ENCODE data around the gene RNU1-2. TPM values are rescaled to one million over a fixed set of nuclear protein-coding genes. Genes with fewer than 3 reads are reported as not detected.
"Not testable (repeated sequence)": the region's sequence is repeated elsewhere in the genome, so short reads cannot be mapped to it uniquely, and the experiment has no call there.

RNU1-2 gene
- total RNA-seq, 1 experiment from 2014 or later, result 2,051 TPM

DNA sequence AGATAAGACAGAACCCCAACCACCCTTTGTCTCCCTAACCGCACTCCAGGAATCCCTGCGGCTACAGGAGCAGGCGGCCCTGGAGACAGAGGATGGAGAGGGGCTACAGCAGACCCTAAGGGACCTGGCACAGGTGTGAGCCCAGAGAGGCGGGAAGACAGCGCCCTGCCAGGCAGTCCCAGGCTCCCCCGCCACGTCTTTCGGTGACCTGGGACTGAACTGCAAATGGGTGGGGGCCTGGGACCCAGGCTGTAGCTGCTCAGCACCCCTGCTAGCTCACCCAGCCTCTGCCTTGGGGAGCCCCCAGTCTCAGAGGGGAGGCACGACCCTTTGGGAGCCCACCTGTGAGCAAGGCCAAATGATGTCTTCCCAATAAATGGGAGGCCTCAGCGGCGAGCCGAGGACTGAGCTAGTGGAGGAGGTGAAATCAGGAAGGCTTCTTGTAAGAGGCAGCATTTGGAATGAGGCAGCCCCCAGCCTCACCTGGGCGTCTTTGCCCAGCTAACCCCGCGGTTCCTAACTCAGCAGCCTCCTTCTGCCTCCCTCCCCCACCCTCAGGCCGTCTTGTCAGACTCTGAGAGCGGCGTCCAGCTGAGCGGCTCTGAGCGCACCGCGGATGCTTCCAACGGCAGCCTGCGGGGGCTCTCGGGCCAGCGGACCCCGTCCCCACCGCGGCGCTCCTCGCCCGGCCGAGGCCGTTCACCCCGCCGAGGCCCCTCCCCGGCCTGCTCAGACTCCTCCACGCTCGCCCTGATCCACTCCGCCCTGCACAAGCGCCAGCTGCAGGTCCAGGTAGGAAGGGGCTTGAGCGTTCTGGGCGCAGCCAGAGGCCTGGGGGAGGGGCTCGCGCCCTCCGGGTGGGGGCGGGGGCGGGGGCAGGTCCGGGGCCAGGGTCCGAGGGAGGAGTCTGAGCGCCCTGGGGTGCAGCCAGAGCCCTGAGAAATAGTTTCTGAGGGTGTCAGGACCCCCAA is 42.9 kb downstream of the RNU1-2 start:
- H3K4me3 Mint-ChIP-seq, result peak overlapping the region; percentile 25 to 43; a peak in 2 of 5 replicates
- DNase-seq, result peak; percentile 73
- TF ChIP-seq, protein P1, sequence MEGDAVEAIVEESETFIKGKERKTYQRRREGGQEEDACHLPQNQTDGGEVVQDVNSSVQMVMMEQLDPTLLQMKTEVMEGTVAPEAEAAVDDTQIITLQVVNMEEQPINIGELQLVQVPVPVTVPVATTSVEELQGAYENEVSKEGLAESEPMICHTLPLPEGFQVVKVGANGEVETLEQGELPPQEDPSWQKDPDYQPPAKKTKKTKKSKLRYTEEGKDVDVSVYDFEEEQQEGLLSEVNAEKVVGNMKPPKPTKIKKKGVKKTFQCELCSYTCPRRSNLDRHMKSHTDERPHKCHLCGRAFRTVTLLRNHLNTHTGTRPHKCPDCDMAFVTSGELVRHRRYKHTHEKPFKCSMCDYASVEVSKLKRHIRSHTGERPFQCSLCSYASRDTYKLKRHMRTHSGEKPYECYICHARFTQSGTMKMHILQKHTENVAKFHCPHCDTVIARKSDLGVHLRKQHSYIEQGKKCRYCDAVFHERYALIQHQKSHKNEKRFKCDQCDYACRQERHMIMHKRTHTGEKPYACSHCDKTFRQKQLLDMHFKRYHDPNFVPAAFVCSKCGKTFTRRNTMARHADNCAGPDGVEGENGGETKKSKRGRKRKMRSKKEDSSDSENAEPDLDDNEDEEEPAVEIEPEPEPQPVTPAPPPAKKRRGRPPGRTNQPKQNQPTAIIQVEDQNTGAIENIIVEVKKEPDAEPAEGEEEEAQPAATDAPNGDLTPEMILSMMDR (conservative IDR thresholded peaks at IDR 0.05), result no peak

DNA sequence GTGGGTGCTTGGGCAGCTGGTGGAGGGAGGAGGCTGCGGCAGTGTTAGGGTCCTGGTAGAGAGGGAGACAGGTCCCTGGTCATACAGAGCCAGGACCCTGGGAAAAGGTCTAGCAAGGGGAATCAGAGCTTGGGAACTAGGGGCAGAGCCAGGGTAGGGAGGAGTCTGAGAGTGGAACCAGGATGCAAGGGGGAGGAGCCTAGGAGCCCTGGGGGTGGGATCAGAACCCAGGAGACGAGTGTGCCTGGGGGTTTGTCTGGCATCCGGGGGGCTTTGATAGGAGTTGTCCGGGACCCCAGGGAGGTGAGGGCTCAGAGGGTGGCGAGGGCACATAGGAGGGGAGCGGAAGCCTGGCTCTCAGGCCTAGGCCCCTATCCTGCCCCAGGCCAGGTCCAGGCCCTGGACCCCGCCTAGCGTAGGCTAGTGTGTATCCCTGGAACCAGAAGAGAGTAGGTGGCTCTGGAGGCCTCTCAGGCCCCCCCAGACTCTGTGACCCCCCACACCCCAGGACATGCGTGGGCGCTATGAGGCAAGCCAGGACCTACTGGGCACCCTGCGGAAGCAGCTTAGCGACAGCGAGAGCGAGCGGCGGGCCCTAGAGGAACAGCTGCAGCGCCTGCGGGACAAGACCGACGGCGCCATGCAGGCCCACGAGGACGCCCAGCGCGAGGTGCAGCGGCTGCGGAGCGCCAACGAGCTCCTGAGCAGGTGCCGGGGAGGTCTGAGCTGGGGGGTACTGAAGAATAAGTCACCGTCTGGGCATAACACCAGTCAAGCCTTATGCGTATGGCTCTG is 43.8 kb downstream of the RNU1-2 start:
- H2BK15ac ChIP-seq (ENCODE audit: low read depth, low read length); H3K56ac ChIP-seq (ENCODE audit: insufficient read length, low read depth, low read length); H3K4me2 ChIP-seq (ENCODE audit: insufficient read depth, insufficient read length, low read length); H3K4ac ChIP-seq (ENCODE audit: low read depth, low read length); H2BK5ac ChIP-seq (ENCODE audit: insufficient read length, low read length); H3K23ac ChIP-seq (ENCODE audit: insufficient read length, low read depth, low read length); H3K27me3 Mint-ChIP-seq (ENCODE audit: low read depth); H3K27me3 ChIP-seq (ENCODE audit: insufficient read depth, low read length); H2BK12ac ChIP-seq (ENCODE audit: insufficient read length, low read depth, low read length); H3K14ac ChIP-seq (ENCODE audit: insufficient read depth, low read length); H2AK5ac ChIP-seq (ENCODE audit: insufficient read length, low read length); H3K23me2 ChIP-seq (ENCODE audit: insufficient read length, low read depth, low read length, poor library complexity, severe bottlenecking); H2AFZ ChIP-seq (ENCODE audit: low read length); H2BK20ac ChIP-seq (ENCODE audit: low read depth, low read length, poor library complexity, severe bottlenecking); H3K9ac ChIP-seq (ENCODE audit: extremely low read depth, insufficient read length, low read length); H2BK120ac ChIP-seq (ENCODE audit: low read depth, low read length, poor library complexity, severe bottlenecking); H4K8ac ChIP-seq (replicated peaks; ENCODE audit: insufficient read length, low read depth, low read length); H4K91ac ChIP-seq (ENCODE audit: insufficient read length, low read depth, low read length); H3K18ac ChIP-seq (ENCODE audit: insufficient read length, low read depth, low read length); H3K9me3 ChIP-seq (ENCODE audit: control insufficient read depth, low read depth, low read length); H3T11ph ChIP-seq (ENCODE audit: low read length); H3K79me2 ChIP-seq (ENCODE audit: insufficient read depth, low read length); H3K27ac ChIP-seq (ENCODE audit: insufficient read length, low read depth, low read length); H3K79me1 ChIP-seq (ENCODE audit: insufficient read depth, low read depth, low read length, poor library complexity, severe bottlenecking); H3K4me1 ChIP-seq (ENCODE audit: insufficient read depth, low read length); DNase-seq; H4K5ac ChIP-seq (ENCODE audit: insufficient read length, low read depth, low read length); H4K20me1 ChIP-seq (ENCODE audit: control insufficient read depth, insufficient read depth, insufficient read length); H3K9me3 Mint-ChIP-seq: not testable (repeated sequence)
- peak overlapping the region; percentile 39 to 96 (median 74); a peak in 4 of 7 replicates for H3K27ac Mint-ChIP-seq
- peaks cover 8 to 13% of the 10 kb centered on the region in 2 experiments for H3K4me1 Mint-ChIP-seq
- peak overlapping the region; percentile 46 to 73; a peak in 2 of 5 replicates for H3K4me3 Mint-ChIP-seq
- no CpG with 5 or more reads among the region's 32 CpGs for WGBS (ENCODE audit: extremely low coverage, insufficient read length, low lambda C conversion rate)
- H3K36me3 Mint-ChIP-seq (ENCODE audit: insufficient read depth in 1 of 3, low read depth in 3 of 3), result peaks cover 28 to 52% (median 42%) of the 10 kb centered on the region in 3 experiments

More for the DNA sequence above, 42.9 kb downstream of the RNU1-2 start:
- no peaks in the 10 kb centered on the region for H3K4me1 ChIP-seq (ENCODE audit: insufficient read depth, low read length)
- WGBS (ENCODE audit: extremely low coverage, insufficient read length, low lambda C conversion rate), result no CpG with 5 or more reads among the region's 51 CpGs
- H4K5ac ChIP-seq (ENCODE audit: insufficient read length, low read depth, low read length), result no peak overlapping the region
- no peaks in the 10 kb centered on the region for H3K9me3 Mint-ChIP-seq
- H4K8ac ChIP-seq (replicated peaks; ENCODE audit: insufficient read length, low read depth, low read length), result no peak overlapping the region
- no peaks in the 10 kb centered on the region for H3K23me2 ChIP-seq (ENCODE audit: insufficient read length, low read depth, low read length, poor library complexity, severe bottlenecking)
- H2BK120ac ChIP-seq (ENCODE audit: low read depth, low read length, poor library complexity, severe bottlenecking), result no peak overlapping the region
- no peak overlapping the region for H3K56ac ChIP-seq (ENCODE audit: insufficient read length, low read depth, low read length)
- H3K27me3 Mint-ChIP-seq (ENCODE audit: low read depth), result no peaks in the 10 kb centered on the region; the same call in 1 of the 2 replicates
- H2BK12ac ChIP-seq (ENCODE audit: insufficient read length, low read depth, low read length), result no peak overlapping the region
- H3K4ac ChIP-seq (ENCODE audit: low read depth, low read length), result no peak overlapping the region
- no peak overlapping the region for H3K9ac ChIP-seq (ENCODE audit: extremely low read depth, insufficient read length, low read length)
- H3K36me3 Mint-ChIP-seq (ENCODE audit: insufficient read depth in 1 of 3, low read depth in 3 of 3), result peaks cover 25 to 53% (median 38%) of the 10 kb centered on the region in 3 experiments
- no peak overlapping the region for H3K27ac ChIP-seq (ENCODE audit: insufficient read length, low read depth, low read length)
- no peaks in the 10 kb centered on the region for H3K79me2 ChIP-seq (ENCODE audit: insufficient read depth, low read length)
- H3K27me3 ChIP-seq (ENCODE audit: insufficient read depth, low read length), result peaks cover 3% of the 10 kb centered on the region; the same call in 1 of the 2 replicates
- no peak overlapping the region for H2BK15ac ChIP-seq (ENCODE audit: low read depth, low read length)
- peak overlapping the region in 1 of 3 experiments; percentile 96; a peak in 4 of 7 replicates for H3K27ac Mint-ChIP-seq
- H2BK20ac ChIP-seq (ENCODE audit: low read depth, low read length, poor library complexity, severe bottlenecking), result no peak overlapping the region
- H3K4me2 ChIP-seq (ENCODE audit: insufficient read depth, insufficient read length, low read length), result no peak overlapping the region
- H3K14ac ChIP-seq (ENCODE audit: insufficient read depth, low read length), result no peak overlapping the region
- H2BK5ac ChIP-seq (ENCODE audit: insufficient read length, low read length), result no peak overlapping the region
- no peak overlapping the region for H3K23ac ChIP-seq (ENCODE audit: insufficient read length, low read depth, low read length)
- H3K18ac ChIP-seq (ENCODE audit: insufficient read length, low read depth, low read length), result no peak overlapping the region
- no peak overlapping the region for H3T11ph ChIP-seq (ENCODE audit: low read length)
- H2AFZ ChIP-seq (ENCODE audit: low read length), result no peak overlapping the region
- H4K20me1 ChIP-seq (ENCODE audit: control insufficient read depth, insufficient read depth, insufficient read length), result no peaks in the 10 kb centered on the region
- H3K4me1 Mint-ChIP-seq, result peaks cover 8 to 13% of the 10 kb centered on the region in 2 experiments
- no peak overlapping the region for H4K91ac ChIP-seq (ENCODE audit: insufficient read length, low read depth, low read length)
- H2AK5ac ChIP-seq (ENCODE audit: insufficient read length, low read length), result no peak overlapping the region
- H3K79me1 ChIP-seq (ENCODE audit: insufficient read depth, low read depth, low read length, poor library complexity, severe bottlenecking), result no peaks in the 10 kb centered on the region
- H3K9me3 ChIP-seq (ENCODE audit: control insufficient read depth, low read depth, low read length), result no peaks in the 10 kb centered on the region
